Measurements from ENCODE around the gene ZNF277.
A peak's percentile ranks its signal among the peaks of the same experiment; 100 is the strongest.

ZNF277 gene

GRCh38 chr7:112172870-112173567 is 33.5 kb upstream of the ZNF277 start:
- H4K8ac ChIP-seq (ENCODE audit: low read depth, low read length), result no peak overlapping the region
- no peak overlapping the region for H2BK120ac ChIP-seq (ENCODE audit: low read depth, low read length)
- no peak overlapping the region for H3K4ac ChIP-seq (ENCODE audit: low read length)
- no peaks in the 10 kb centered on the region for H3K79me1 ChIP-seq (ENCODE audit: low read depth, low read length)
- H3K4me1 ChIP-seq (ENCODE audit: control insufficient read depth in 2 of 2, insufficient read depth in 1 of 2, low read depth in 1 of 2, low read length in 2 of 2), result peaks cover 0 to 9% of the 10 kb centered on the region in 2 donors
- H3K9me3 ChIP-seq (replicated peaks in 1 of 2; ENCODE audit: control insufficient read depth in 2 of 2, insufficient read depth in 1 of 2, low read depth in 1 of 2, low read length in 2 of 2), result peaks cover 0 to 5% of the 10 kb centered on the region in 2 donors
- no peak overlapping the region for H3K9ac ChIP-seq (ENCODE audit: low read depth, low read length, poor library complexity)
- H3K18ac ChIP-seq (ENCODE audit: low read length), result no peak overlapping the region
- no peak overlapping the region for H3K14ac ChIP-seq (ENCODE audit: low read length)
- no peaks in the 10 kb centered on the region for H3K36me3 ChIP-seq (replicated peaks in 1 of 2; ENCODE audit: control insufficient read depth in 2 of 2, insufficient read depth in 2 of 2, low read length in 2 of 2)
- no peak overlapping the region for H2AFZ ChIP-seq (ENCODE audit: low read length)
- H2BK5ac ChIP-seq (ENCODE audit: low read length), result no peak overlapping the region
- H3K4me2 ChIP-seq (ENCODE audit: insufficient read depth, low read length, poor library complexity, severe bottlenecking), result no peak overlapping the region
- no peak for DNase-seq (ENCODE audit: low spot score)
- no peak overlapping the region for H2BK12ac ChIP-seq (ENCODE audit: low read length)
- H3K23ac ChIP-seq (ENCODE audit: low read depth, low read length, poor library complexity), result no peak overlapping the region
- no peak overlapping the region for H2BK15ac ChIP-seq (ENCODE audit: low read length)
- no peak overlapping the region for H3K4me3 ChIP-seq (ENCODE audit: low read length in 2 of 2)
- no CpG with 5 or more reads among the region's 8 CpGs for WGBS, 2 donors (ENCODE audit: extremely low coverage in 2 of 2, insufficient read length in 2 of 2, insufficient replicate concordance in 1 of 2)
- H3K27ac ChIP-seq (replicated peaks; ENCODE audit: low read length), result no peak overlapping the region
- H4K91ac ChIP-seq (ENCODE audit: low read depth, low read length, poor library complexity), result no peak overlapping the region
- no peak overlapping the region for H2AK5ac ChIP-seq (ENCODE audit: low read depth, low read length)
- no peaks in the 10 kb centered on the region for H3K27me3 ChIP-seq (ENCODE audit: control insufficient read depth in 3 of 3, insufficient read depth in 3 of 3, low read depth in 1 of 3, low read length in 3 of 3)

GRCh38 chr7:112173568-112173905 is 33.0 kb upstream of the ZNF277 start:
- no peak overlapping the region for H2AFZ ChIP-seq (ENCODE audit: low read length)
- peaks cover 0 to 7% of the 10 kb centered on the region in 2 donors for H3K4me1 ChIP-seq (ENCODE audit: control insufficient read depth in 2 of 2, insufficient read depth in 1 of 2, low read depth in 1 of 2, low read length in 2 of 2)
- no peak overlapping the region for H3K23ac ChIP-seq (ENCODE audit: low read depth, low read length, poor library complexity)
- H2BK12ac ChIP-seq (ENCODE audit: low read length), result no peak overlapping the region
- no peak overlapping the region for H3K27ac ChIP-seq (replicated peaks; ENCODE audit: low read length)
- H3K14ac ChIP-seq (ENCODE audit: low read length), result no peak overlapping the region
- H4K8ac ChIP-seq (ENCODE audit: low read depth, low read length), result no peak overlapping the region
- no CpG with 5 or more reads among the region's 4 CpGs for WGBS, 2 donors (ENCODE audit: extremely low coverage in 2 of 2, insufficient read length in 2 of 2, insufficient replicate concordance in 1 of 2)
- no peaks in the 10 kb centered on the region for H3K79me1 ChIP-seq (ENCODE audit: low read depth, low read length)
- H3K4me3 ChIP-seq (ENCODE audit: low read length in 2 of 2), result peak overlapping the region in 1 of 2 donors; percentile 25
- no peak overlapping the region for H3K9ac ChIP-seq (ENCODE audit: low read depth, low read length, poor library complexity)
- H2BK15ac ChIP-seq (ENCODE audit: low read length), result no peak overlapping the region
- no peak overlapping the region for H2BK120ac ChIP-seq (ENCODE audit: low read depth, low read length)
- no peak overlapping the region for H2BK5ac ChIP-seq (ENCODE audit: low read length)
- H3K4me2 ChIP-seq (ENCODE audit: insufficient read depth, low read length, poor library complexity, severe bottlenecking), result no peak overlapping the region
- no peaks in the 10 kb centered on the region for H3K27me3 ChIP-seq (ENCODE audit: control insufficient read depth in 3 of 3, insufficient read depth in 3 of 3, low read depth in 1 of 3, low read length in 3 of 3)
- peaks cover 0 to 5% of the 10 kb centered on the region in 2 donors for H3K9me3 ChIP-seq (replicated peaks in 1 of 2; ENCODE audit: control insufficient read depth in 2 of 2, insufficient read depth in 1 of 2, low read depth in 1 of 2, low read length in 2 of 2)
- no peak overlapping the region for H3K4ac ChIP-seq (ENCODE audit: low read length)
- peak overlapping the region; percentile 23 for H3K18ac ChIP-seq (ENCODE audit: low read length)
- DNase-seq (ENCODE audit: low spot score), result no peak
- H4K91ac ChIP-seq (ENCODE audit: low read depth, low read length, poor library complexity), result no peak overlapping the region
- H3K36me3 ChIP-seq (replicated peaks in 1 of 2; ENCODE audit: control insufficient read depth in 2 of 2, insufficient read depth in 2 of 2, low read length in 2 of 2), result no peaks in the 10 kb centered on the region
- H2AK5ac ChIP-seq (ENCODE audit: low read depth, low read length), result no peak overlapping the region

- no peak for DNase-seq (ENCODE audit: low spot score)
- Histone ChIP-seq H2BK120ac (ENCODE audit: low read depth, low read length) (no peak overlapping the region), H2AFZ (ENCODE audit: low read length) (no peak overlapping the region), H3K9me3 (replicated peaks in 1 of 2; ENCODE audit: control insufficient read depth in 2 of 2, insufficient read depth in 1 of 2, low read depth in 1 of 2, low read length in 2 of 2) (peaks cover 0 to 5% of the 10 kb centered on the region in 2 donors), H4K8ac (ENCODE audit: low read depth, low read length) (no peak overlapping the region), H2BK12ac (ENCODE audit: low read length) (no peak overlapping the region), H3K27me3 (ENCODE audit: control insufficient read depth in 3 of 3, insufficient read depth in 3 of 3, low read depth in 1 of 3, low read length in 3 of 3) (no peaks in the 10 kb centered on the region), H2AK5ac (ENCODE audit: low read depth, low read length) (no peak overlapping the region), H3K4ac (ENCODE audit: low read length) (no peak overlapping the region), H3K4me1 (ENCODE audit: control insufficient read depth in 2 of 2, insufficient read depth in 1 of 2, low read depth in 1 of 2, low read length in 2 of 2) (peaks cover 0 to 7% of the 10 kb centered on the region in 2 donors), H3K36me3 (replicated peaks in 1 of 2; ENCODE audit: control insufficient read depth in 2 of 2, insufficient read depth in 2 of 2, low read length in 2 of 2) (no peaks in the 10 kb centered on the region), H3K4me3 (ENCODE audit: low read length in 2 of 2) (no peak overlapping the region), H3K4me2 (ENCODE audit: insufficient read depth, low read length, poor library complexity, severe bottlenecking) (no peak overlapping the region), H3K79me1 (ENCODE audit: low read depth, low read length) (no peaks in the 10 kb centered on the region), H2BK5ac (ENCODE audit: low read length) (no peak overlapping the region), H3K18ac (ENCODE audit: low read length) (no peak overlapping the region), H3K9ac (ENCODE audit: low read depth, low read length, poor library complexity) (no peak overlapping the region), H3K27ac (replicated peaks; ENCODE audit: low read length) (no peak overlapping the region), H2BK15ac (ENCODE audit: low read length) (no peak overlapping the region), H4K91ac (ENCODE audit: low read depth, low read length, poor library complexity) (no peak overlapping the region), H3K14ac (ENCODE audit: low read length) (no peak overlapping the region), H3K23ac (ENCODE audit: low read depth, low read length, poor library complexity) (no peak overlapping the region)
- 100% methylated on average over 1 of the region's 3 CpGs; no CpG with 5 or more reads in 1 of the 2 donors for WGBS, 2 donors (ENCODE audit: extremely low coverage in 2 of 2, insufficient read length in 2 of 2, insufficient replicate concordance in 1 of 2)
These were observed 32.3 kb upstream of the ZNF277 start for GRCh38 chr7:112174192-112174591.

GRCh38 chr7:112176241-112176640 is 30.3 kb upstream of the ZNF277 start:
- H3K4me3 ChIP-seq (ENCODE audit: low read length in 2 of 2), result no peak overlapping the region
- WGBS, 2 donors (ENCODE audit: extremely low coverage in 2 of 2, insufficient read length in 2 of 2, insufficient replicate concordance in 1 of 2), result no CpG with 5 or more reads among the region's 2 CpGs
- no peak overlapping the region for H2BK120ac ChIP-seq (ENCODE audit: low read depth, low read length)

More at GRCh38 chr7:112176241-112176640, 30.3 kb upstream of the ZNF277 start:
- Histone ChIP-seq H4K91ac (ENCODE audit: low read depth, low read length, poor library complexity) (no peak overlapping the region), H3K4me2 (ENCODE audit: insufficient read depth, low read length, poor library complexity, severe bottlenecking) (no peak overlapping the region), H3K9ac (ENCODE audit: low read depth, low read length, poor library complexity) (no peak overlapping the region), H2BK12ac (ENCODE audit: low read length) (no peak overlapping the region), H3K27ac (replicated peaks; ENCODE audit: low read length) (no peak overlapping the region), H2AFZ (ENCODE audit: low read length) (no peak overlapping the region), H3K27me3 (ENCODE audit: control insufficient read depth in 3 of 3, insufficient read depth in 3 of 3, low read depth in 1 of 3, low read length in 3 of 3) (no peaks in the 10 kb centered on the region), H2AK5ac (ENCODE audit: low read depth, low read length) (no peak overlapping the region), H3K4ac (ENCODE audit: low read length) (no peak overlapping the region), H2BK15ac (ENCODE audit: low read length) (no peak overlapping the region), H3K14ac (ENCODE audit: low read length) (no peak overlapping the region), H3K23ac (ENCODE audit: low read depth, low read length, poor library complexity) (no peak overlapping the region), H2BK5ac (ENCODE audit: low read length) (no peak overlapping the region), H3K79me1 (ENCODE audit: low read depth, low read length) (no peaks in the 10 kb centered on the region), H3K9me3 (replicated peaks in 1 of 2; ENCODE audit: control insufficient read depth in 2 of 2, insufficient read depth in 1 of 2, low read depth in 1 of 2, low read length in 2 of 2) (peaks cover 0 to 5% of the 10 kb centered on the region in 2 donors), H3K18ac (ENCODE audit: low read length) (no peak overlapping the region), H3K36me3 (replicated peaks in 1 of 2; ENCODE audit: control insufficient read depth in 2 of 2, insufficient read depth in 2 of 2, low read length in 2 of 2) (no peaks in the 10 kb centered on the region), H3K4me1 (ENCODE audit: control insufficient read depth in 2 of 2, insufficient read depth in 1 of 2, low read depth in 1 of 2, low read length in 2 of 2) (peaks cover 2 to 7% of the 10 kb centered on the region in 2 donors), H4K8ac (ENCODE audit: low read depth, low read length) (no peak overlapping the region)
- no peak for DNase-seq (ENCODE audit: low spot score)

Measured in neuronal stem cell (in vitro differentiated cells).